Endometrial microvascular endothelial cells (primary cell): Measurements from ENCODE around the gene IL22RA1. TPM values are rescaled to one million over a fixed set of nuclear protein-coding genes. Genes with fewer than 3 reads are reported as not detected.

Source experiments
- in situ Hi-C: cut with HindIII; loops from 2 replicates; pipeline ENCODE4 v1.10.0; 2017; ENCODE audit warnings: low sequenced_read_pairs, low pct_unique_long_range_greater_than_20kb; ENCODE audit errors: inconsistent ontology term
- total RNA-seq: library from RNA; depleted of rRNA; stranded (reverse); fragments of >200 nt; gene quantifications from one replicate; pipeline ENCODE4 v1.2.3, GENCODE V29; 2015; ENCODE audit errors: inconsistent ontology term

IL22RA1 gene
- total RNA-seq, 1 donor from 2014 or later, result not detected

DNA sequence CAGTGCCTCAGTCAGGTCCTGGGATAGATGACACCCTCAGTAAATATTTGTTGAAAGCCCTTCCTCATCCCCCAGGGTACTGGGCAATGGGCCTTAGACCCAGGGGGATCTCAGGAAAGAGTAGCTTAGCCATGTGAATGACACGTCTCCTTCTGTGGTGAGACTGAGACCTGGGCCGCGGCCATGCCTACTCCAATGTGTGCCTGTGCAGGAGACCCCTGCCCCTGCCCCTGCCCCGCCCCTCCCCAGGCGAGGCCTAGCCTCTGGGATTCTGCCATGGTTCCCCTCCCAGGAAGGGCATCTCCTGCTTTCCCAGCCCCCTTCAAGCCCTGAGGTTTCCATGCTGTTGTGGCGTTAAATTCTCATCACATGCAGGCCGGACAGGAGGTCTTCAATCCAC lies 38.1 kb downstream of the IL22RA1 start:
- in situ Hi-C loops, result no loop called here

DNA sequence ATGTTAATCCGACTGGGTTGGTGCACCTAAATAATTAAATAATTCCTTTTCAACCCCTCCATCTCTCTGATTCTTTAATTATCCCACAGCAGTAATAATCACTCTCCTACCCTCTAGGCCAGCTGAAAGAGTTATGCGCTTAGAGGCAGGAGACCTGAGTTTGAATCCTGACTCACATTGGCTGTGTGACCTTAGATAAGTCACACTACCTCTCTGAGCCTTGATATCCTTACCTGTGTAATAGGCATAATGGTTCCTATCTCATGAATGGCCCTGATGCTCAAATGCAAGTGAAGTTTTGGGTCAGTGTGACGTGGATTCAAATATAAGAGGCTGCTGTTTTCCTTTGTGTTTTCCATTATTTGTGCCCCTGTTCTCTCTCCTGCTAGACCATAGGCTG lies 39.1 kb downstream of the IL22RA1 start:
- in situ Hi-C loops, result no loop called here

DNA sequence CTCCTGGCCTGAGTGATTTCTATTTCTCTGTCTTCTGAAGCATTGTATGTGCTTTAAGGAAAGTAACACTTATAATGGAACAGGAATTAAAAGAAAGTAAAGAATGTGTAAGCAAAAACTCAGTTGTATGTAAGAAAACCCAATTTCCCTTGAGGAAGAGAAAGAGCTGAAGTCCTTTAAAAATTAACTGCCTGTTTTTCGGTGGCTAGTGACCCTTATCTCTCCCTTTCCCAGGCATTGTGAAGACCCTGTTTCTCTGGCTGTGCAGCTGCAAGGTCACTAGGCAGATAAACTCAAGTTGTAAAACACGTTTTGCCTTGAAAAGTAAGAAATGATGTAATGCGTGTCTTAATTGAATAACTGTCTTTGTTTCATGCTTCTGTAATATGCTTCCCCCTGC lies 39.5 kb downstream of the IL22RA1 start:
- in situ Hi-C loops, result no loop called here

DNA sequence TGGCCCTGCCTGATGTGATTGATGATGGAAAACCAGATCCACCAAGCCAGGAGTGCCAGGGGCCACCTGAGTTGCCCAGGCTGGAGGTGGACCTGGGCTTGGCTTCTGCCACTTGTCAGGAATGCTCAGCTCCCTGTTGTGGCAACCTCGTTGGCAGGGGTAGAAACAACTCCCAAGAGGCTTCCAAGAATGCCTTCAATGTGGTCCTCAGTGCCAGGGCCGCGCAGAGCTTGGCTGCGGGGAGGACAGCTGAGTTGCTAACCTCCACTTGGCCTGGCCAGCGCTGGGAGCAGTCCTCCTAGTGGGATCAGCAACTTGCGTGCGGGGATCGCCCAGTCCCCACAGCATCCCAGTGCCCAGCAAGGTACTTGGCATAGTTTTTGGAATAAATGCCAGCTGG lies 40.0 kb downstream of the IL22RA1 start:
- in situ Hi-C loops, result no loop called here

DNA sequence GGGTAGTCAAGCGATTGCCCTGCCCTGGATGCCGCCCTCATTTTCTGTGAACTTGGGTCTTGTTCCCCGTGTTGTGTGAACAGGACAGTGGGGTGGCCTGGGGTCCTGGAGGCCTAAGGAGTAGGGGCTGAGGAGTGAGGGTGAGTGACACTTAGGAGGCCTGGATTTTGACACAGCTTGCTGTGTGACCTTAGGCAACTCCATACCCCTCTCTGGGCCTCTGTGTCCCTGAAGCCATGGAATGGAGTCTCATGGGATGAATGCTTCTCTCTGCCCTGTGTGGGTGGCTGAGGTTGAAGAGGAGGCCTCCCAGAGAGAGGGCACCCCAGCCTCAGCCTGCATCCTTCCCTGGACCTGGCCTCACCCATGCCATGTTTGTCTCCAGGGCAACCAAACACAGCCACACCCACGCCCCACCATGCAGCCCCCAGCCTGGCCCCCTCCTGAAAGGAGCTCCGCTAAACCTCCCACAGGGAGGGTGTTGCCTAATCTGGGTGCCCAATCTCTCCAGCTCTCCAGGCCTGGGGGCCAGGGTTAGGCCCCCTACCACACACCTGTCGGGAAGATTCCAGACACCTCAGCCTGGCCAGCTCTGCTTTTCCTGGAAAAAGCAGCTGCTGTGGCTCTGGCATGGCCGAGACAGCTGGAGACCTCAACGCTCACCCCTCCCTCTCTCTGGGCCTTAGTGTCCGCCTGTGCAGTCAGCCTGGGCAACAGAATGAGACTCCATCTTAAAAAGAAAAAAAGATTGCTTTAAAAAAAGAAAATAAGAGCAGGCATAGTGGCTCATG lies 40.9 kb downstream of the IL22RA1 start:
- in situ Hi-C loops, result no loop called here

DNA sequence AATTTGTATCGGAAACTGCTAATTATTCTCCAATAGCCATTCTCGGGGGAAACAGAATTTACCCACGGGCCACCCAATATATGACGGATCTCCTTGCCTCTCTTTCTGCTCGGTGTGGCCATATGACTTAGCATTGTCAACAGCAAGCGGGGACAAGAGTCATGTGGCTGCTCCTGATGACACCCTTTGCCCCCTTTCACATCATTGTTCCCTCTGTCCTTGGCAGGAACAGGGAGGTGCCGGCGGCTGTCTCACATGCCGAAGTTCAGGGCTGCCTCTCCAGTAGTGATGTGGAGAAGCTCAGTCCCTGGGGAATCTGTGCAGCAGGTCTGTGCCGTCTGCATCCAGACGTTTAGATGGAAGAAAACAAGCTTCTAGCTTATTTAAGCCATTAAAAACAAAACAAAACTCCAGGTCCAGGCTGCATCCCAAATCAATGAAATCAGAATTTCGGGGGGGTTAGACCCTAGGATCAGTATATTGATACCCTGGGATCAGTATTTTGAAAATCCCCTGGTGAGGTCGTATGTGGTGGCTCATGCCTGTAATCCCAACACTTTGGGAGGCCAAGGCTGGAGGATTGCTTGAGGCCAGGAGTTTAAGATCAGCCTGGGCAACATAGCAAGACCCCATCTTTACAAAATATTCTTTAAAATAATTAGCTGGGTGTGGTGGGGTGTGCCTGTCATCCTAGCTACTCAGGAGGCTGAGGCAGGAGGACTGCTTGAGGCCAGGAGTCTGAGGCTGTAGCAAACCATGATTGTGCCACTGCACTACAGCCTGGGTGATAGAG lies 41.8 kb downstream of the IL22RA1 start:
- in situ Hi-C loops, result no loop called here

DNA sequence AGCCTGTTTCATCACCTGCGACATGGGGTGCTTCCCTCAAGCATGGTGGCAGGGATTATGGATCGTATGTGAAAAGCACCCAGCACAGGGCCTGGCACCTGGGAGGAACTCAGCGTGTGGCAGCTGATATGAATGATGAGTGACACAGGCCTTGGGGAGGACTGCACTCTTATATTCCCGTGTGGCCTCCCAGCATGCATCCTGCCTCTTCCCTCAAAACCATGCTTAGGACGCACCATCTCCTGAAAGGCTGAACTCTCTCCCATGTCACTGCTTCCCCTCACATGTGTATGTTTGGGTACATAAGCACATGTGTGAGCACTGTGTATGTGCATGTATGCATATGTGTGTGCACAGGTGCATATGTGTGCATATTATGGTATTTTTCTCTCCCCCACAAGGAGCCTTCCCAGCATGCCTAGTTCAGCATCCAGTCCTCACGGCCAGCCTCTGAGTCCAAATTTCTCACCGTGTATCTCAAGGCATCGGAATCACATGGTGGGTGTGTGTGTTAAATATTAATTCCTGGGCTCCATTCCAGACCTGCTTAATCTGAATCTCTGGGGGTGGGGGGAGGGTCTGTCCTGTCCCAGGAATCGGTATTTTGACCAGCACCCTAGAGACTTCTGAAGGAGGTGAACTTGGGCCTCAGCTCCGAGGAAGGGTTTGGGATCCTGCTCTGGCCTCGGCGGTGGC lies 43.8 kb downstream of the IL22RA1 start:
- in situ Hi-C loops, result no loop called here

DNA sequence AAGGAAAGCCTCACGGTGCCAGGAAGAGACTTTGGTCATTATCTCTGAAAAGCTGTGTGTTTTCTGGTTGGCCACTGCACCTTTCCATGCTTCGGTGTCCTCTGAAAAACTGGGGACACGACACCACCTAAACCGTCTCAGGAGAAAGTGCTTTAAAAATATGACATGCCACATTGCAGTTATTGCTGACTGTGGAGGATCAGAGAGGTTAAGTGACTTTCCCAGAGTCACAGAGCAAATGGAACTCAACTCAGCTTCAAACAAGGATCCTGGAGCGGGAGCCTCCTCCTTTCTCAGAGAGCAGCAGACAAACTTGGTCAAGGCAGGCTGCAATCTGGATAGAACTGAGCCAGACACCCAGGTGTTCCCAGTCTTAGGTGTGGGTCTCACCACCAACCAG lies 44.8 kb downstream of the IL22RA1 start:
- in situ Hi-C loops, result no loop called here

DNA sequence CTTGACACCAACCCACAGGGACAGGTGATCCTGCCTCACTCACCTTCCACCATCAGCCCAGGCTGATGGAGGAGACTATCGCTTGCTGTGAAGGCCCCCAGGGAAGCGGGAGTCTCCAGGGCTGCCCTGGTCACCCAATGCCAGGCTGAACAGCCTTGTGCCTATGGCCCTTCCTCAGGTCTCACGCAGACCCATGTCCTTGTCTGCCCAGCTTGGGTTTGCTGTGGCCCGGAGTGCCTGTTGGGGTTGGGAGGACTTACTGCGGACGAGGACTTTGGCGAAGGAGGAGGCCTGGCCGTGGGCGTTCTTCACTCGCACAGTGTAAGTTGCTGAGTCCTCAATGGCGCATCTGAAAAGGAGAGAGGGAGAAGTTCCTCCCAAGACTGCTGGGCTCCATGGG lies 45.3 kb downstream of the IL22RA1 start:
- in situ Hi-C loops, result no loop called here

DNA sequence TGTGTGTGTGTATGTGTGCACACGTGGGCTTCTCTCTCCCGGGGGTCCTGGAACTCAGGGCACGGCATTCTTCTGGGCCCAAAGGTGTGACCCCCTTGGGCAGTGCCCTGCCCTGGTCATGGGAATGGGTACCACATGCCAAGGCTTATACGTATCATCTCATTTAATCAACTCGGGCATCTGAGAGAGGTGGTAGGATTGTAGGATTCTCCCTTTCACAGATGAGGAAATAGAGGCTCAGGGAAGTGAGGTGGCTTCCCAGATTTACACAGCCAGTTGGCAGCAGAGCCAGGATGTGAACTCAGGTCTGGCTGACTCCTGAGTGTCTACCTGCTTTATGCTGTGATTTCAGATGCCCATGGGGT lies 46.2 kb downstream of the IL22RA1 start:
- in situ Hi-C loops, result no loop called here

DNA sequence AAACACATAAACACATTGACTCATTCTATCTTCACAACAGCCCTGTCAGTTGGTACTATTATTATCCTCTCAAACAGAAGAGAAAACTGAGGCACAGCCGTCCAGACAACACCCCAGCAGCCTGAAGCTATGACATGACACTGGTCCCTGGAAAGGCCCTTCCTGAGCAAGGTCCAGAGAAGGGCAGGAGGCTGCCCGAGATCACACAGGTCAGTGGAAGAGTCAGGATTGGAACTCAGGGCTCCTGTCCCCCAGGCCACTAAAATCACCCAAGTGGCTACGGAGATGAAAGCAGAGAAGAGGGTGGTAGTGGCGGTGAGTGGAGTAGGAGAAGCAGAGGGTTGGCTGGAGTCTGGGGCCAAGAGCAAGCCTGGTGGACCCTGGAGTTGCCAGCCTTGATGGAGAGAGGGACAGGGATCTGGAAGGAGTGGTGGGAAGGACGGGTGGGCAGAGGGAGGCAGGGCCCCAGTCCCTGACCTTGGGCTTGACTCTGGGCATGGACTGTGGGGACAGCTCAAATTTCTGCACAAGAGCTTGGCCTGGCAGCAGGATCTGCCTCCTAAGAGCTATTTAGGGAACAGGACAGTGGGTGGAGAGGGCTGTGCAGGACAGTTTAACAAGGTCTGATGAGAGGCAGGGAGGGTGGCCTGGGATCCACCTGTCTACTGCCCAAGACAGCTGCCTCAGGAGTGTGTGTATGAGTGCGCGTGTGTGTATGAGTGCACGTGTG lies 46.8 kb downstream of the IL22RA1 start:
- in situ Hi-C loops, result no loop called here

DNA sequence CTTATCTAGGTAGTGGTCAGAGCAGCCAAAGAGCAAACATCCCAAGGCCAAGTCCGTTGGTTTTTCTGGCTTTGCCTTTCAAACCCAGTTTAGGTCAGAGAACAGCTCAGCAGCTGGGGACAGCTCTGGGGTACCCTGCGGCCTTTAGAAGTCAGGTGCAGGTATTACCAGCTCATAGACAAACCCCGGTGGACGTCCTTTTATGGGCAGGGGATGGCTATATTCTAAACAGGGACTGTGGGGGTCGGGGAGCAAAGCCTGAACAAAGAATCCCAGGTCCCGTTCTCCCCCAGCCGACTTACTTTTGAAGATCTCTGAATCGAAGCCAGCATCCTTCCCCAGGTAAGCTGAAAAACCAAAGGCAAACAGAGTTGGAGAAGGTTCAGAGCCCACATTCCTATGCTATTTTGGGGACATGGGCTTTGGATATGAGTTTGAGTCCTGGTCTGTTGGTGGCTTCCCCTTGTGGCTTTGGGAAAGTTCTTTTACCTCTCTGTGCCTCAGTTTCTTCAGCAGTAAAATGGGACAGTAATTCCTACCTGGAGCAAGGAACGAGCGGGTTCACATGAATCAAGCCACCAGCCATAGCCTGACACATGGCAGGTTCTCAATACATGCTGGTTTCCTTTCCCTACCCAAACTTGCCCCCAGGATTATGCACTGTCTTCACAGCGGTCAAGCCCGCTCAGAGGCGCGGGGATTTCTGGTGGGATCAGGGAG lies 47.6 kb downstream of the IL22RA1 start:
- in situ Hi-C loops, result no loop called here

DNA sequence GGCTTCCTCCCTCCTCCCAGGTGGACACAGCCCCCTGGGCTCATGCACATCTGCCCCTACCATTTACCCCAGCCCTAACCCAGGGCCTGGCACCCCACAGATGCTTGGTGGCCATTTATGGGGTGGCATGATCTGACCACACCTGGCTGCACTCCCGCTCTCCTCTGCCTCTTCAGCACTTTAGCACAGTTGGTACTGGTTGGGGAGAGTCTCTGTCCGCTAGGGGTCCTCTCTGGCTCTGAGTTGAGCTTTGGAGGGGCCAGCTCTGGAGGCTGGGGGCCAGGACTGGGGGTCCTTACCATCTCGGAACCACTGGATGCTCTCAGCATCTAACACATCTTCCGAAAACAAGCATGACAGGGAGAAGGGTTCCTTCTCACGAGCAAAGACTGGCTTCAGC lies 48.4 kb downstream of the IL22RA1 start:
- in situ Hi-C loops, result no loop called here

DNA sequence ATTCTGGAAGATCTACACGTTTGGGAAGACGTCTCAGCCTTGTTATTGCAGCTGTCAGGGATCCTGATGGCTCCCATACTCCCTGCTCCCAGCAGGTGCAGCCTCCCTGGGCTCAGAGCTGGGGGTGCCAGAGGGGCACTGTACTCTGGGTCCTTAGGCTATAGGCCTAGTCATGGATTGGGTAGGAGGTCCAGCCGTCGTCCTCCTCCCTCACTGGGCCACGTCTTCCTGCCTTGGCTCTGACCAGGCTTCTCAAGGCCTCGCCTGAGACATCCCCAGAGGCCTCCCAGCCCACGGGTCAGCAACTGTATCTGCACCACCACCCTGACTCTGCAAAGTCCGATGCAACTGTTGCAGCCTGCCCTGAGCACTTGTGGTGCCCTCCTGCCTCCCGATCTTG lies 49.2 kb downstream of the IL22RA1 start:
- in situ Hi-C loops, result no loop called here

DNA sequence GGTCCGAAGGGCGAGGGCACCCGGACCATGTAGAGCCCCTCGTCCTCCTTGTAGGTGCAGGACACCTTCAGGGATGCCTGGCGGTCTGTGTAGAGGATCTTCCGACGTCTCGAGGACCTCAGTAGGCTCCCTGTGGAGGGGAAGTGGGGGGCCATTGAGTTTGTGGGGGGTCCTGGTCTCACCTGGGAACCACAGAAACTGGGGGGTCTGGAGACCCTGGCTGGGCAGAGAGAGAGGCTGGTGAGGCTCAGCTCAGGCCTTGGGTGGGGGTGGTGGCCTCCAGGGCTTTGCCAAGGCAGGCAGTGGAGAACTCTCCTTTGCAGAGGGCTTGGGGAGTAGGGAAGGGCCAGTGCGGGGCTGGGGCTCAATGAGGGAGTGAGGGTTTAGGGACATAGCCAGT lies 50.0 kb downstream of the IL22RA1 start:
- in situ Hi-C loops, result no loop called here

DNA sequence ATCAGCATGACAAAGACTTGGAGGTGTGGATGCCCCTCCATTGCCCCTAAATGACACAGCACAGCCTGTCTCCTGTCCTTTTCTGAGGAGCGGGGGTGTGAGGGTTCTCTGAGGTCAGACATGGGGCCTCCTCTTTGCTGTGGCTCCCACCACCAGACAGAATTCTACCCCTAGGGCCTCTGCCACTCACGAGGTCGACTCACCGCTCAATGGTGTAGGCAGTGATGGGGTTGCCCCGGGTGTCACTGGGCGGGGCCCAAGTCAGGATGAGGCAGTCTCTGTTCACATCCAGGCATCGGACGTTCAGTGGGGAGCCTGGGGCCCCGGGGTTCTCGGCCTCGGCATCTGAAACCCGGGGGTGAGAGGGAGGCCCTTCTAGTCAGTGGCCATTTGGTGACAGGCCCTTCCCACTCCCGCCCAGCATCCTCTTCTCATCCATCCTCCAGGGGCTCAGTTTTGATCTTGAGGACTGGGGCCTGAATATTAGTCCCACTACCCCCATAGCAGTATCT lies 50.9 kb downstream of the IL22RA1 start:
- in situ Hi-C loops, result no loop called here

DNA sequence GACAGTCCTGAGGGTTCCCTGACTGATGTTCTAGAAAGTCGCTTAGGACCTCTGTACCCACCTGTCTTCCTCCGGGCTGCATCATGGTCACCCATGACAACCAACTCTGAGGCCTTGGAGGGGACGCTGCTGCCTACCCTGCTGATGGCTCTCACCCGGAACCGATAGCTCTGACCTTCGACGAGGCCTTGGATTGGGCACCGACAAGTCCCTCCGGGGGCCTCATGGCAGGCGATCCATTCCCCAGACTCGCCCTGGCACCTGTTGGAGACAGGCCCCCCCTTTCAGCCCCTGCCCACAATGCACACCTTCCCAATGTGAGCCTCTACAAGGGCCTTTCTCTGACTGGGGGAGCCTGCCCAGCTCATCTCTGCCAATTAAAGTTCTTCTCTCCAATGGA lies 52.2 kb downstream of the IL22RA1 start:
- in situ Hi-C loops, result no loop called here

DNA sequence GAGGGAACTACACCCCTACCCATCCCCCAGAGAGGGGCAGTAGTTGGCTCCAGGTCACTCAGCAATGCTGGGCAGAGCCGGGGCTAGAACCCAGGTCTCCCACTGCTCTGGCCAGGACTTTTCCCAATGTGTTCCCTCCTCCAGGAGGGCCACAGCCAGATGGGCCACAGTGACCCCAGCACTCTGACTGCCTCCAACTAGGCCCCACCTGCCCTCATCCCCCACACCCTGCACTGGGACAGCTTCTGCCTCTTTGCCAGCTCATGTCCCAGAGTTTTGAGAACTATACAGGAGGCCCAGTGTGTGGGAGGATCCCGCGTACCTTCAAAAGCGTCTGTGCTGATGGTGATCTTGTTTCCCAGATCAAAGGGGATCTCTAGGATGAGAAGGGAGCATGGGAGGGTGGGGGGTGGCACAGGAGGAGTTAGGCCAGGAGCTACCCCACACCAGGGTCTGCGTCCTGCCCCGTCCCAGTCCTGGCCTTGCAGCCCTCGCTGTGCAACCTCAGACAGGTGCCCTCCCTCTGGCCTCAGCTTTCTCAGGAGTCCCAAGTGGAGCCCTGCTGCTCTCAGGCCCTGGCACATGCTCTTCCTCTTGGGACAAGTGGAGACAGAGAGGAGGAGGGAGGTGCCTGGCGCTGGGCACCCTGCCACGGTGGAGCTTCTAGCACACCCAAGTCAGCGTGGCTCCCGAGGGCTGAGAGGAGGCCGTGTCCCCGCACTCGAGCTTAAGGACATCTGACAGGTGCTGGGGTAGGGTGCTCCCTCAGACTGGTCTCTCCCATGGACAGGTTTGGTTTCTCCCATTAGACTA lies 53.0 kb downstream of the IL22RA1 start:
- in situ Hi-C loops, result no loop called here
